Activated CD4-positive, alpha-beta T cell treated with anti-CD3 and anti-CD28 coated beads for 4 hours (primary cell): ENCODE results near the gene SELENOM.
"Not testable (repeated sequence)": the region's sequence is repeated elsewhere in the genome, so short reads cannot be mapped to it uniquely, and the experiment has no call there.

Experiments used
- DNase-seq, 2 donors: peaks; one replicate each; pipeline ENCODE4 v3.0.0-alpha.2; 2020

SELENOM gene

DNA sequence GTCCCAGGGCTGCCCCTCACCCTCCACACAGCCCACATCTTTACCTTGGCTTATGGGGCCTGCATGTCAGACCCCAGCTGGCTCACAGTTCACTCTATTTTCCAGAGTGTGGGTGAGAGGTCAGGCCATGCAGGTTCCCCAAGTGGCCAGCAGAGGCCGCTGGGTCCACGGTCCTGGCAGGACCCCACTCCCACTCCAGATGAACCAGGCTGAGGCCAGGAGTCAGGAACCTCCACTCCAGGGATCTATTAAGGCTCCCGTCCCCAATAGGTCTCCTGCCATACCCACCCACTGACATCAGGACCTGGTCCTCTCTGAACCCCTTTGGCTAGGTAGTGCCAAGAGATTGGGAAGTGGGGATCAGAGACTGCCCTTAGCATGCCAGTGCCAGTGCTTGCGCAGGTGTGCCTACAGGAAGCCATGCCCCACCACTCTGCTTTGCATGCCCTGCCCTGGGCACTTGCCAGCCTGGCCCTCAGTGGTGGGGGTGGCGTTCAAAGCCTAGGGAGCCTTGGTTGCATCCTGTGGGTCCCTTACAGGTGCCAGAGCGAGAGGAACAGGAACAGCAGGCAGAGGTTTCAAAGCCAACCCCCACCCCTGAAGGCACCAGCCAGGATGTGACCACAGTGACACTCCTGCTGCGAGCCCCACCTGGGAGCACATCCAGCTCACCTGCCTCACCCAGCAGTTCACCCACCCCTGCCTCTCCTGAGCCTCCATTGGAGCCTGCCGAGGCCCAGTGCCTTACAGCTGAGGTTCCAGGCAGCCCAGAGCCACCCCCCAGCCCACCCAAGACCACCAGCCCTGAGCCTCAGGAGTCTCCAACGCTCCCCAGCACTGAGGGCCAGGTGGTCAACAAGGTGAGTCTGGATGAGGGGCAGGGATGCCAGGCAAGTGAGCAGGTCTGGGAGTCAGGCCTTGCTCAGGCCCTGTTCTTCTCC lies 17.9 kb downstream of the SELENOM start:
- DNase-seq, result peak in 1 of 2 donors; percentile 29

DNA sequence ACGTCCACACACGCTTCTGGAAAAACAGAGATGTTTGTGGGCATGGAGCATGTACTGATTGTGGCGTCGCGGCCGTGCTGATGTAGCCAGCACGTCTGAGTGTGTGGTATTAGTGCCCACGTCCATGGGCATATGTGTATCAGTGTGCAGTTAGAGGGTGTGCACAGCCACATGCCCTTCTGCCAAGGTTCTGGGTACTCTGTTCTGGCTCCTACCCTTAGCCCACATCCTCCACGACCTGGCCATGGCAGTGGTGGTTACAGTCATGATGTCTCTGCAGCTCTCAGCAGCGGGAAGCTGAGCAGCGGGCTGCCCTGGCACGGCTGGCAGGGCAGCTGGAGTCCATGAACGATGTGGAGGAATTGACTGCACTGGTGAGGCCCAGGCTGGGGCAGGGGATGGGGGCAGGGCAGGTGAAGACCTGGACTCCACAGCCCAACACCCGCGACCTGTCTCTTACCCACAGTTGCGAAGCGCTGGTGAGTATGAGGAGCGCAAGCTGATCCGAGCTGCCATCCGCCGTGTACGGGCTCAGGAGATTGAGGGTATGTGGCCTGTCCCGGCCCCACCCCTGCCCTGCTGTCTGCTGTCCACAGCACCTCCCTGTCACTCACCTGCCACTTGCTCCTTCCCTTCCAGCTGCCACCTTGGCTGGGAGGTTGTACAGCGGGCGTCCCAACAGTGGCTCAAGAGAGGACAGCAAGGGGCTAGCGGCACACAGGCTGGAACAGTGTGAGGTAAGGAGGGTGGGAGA lies 19.0 kb downstream of the SELENOM start:
- no peak for DNase-seq

DNA sequence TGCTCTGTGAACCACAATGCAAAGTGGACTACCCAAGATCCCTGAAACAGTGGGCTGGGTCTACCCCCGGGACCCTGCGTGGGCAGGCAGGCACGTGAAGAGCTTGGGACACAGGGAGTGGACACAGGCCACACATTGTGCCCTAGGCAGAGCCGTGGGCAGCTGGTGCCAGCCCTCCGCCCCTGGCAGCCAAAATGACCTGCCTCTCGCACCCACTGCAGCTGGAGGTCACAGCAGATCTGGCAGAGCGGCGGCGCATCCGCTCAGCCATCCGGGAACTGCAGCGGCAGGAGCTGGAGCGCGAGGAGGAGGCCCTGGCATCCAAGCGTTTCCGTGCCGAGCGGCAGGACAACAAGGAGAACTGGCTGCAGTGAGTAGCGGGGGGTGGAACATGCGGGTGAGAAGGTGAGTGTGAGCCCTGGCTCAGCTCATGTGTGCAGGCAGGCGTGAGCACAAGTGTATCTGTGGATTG lies 19.6 kb downstream of the SELENOM start:
- no peak for DNase-seq

DNA sequence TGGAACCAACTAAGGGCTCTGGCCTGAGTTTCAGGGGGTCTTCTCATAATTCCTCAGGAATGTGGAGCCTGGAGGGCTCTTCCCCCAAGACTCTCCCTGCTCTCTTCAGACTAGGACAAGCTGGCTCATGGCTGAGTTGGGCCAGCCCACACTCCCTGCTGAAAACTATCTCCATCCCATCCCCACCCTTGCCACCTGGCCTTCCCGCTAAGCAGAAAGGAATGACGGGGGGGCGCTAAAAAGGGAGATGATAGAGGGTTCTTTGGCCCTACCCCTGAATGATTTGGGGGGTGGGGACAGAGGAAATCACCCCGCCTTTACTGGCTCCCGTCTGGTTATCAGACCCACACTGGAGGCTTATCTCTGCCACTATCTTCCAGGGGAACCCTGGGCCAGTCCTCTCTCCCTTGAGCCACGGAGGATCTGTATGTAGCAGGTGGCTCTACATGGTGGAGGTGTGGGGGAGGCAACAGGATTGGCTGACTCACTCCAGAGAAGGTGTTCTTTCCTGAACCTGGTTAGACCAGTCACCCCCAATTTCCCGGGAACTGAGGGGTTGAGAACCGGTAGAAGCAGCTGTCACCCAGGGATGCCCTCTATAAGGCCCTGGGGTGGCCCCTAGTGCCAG lies 20.6 kb downstream of the SELENOM start:
- DNase-seq, result no peak

DNA sequence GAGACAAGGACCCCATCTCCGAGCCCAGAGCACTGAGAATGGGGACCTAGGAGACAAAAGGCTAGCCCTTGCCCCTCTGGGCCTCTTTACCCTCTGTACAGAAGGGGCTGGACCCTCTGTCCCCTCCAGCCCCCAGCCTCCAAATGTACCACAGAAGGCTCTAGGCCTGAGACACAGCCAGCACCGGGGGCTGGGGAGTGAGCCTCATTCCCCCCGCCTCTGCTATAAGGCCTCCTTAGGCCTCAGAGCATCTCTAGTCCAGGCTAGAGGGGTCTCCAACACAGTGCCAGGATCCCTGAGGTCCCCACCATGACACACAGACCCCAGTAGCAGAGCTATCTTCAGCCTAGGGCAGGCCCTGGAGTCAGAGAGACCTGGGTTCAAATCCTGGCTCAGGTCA lies 21.4 kb downstream of the SELENOM start:
- no peak for DNase-seq

DNA sequence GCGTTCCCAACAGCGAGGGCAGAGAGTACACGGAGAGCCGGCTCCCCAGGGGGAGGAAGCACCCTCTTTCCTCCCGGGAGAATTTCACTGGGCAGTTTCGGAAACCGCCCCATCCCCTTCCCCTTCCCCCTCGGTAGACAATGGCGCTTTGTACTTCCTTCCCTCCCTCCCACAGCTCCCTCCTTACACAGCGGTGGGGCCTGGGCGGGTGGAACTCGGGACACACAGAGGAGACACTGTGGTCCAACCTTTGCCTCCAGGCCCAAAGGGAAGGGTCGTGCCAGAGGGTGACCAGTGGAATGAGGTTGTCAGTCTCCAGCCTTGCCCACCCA lies 21.9 kb downstream of the SELENOM start:
- DNase-seq, result no peak

DNA sequence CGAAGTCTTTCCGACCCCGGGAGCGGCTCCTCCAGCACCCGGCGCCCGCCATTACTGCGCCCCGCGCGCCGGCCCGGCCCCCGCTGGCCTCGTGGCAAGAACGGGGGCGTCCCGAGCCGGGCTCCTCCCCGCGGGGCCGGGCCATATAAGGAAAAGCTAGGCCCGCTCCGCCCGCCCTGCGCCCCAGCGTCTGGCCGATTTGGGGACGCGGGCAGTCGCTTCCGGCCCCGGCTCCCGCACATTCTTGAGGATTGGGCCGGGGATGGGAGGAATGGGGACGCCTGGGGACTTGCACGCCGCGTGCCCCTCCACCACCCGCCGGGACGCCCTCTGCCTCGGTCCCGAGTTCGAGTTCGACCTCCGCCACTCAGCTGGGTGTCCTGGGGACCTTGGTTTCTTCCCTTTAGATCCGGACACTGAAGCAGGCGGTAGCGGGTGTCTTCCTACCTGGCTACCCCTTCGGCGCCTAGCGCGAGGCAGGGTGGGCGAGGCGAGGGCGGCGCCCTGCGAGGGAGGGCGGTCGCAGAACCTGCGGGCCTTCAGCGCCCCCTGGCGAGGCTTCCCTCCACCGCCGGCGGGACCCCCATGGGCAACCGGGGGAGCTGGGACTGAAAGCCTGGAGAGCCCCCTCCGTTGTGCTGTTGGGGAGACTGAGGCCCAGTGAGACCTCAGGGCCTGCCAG lies 22.4 kb downstream of the SELENOM start:
- peak; percentile 84 to 90 for DNase-seq

DNA sequence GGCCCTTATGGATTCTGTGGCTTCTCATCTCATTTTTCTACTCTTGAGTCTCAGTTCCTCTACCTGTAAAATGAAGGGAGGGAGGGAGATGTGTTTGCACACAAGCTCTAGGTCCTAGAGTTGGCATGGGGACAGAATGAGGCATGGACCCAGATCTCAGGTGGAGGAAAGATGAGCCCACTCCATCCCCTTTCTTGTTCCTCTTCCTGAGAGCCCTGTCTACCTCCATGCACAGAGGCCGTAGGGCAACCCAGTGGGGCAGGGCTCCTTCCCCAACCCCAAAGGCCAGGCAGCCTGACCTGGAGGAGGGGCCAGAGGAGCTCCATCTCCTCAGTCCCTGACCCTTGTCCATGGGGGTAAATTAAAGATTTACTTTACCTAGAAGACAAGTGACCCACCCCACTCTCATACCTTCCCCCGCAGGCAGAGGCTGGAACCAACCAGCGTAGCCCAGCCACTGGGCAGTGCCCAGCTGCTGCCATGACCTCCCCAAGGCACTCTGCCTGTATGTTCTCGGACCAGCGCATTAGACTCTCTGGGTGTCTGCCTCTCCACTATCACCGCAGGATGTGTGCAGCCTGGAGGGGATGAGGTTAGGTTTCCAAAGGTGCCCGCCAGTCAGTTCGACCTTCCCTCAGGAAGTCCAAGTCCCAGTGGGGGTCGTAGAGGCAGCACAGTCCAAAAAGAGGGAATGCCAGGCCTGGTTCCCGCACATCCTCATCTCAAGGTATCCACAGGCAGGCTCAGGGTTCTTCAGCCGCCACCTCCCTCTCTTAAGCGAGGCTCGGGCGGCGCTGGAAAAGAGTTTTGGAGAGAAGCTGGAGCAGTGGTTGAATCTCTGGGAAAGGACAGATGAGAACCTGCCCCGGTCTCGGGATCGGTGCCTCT lies 23.2 kb downstream of the SELENOM start:
- DNase-seq, result peak in 1 of 2 donors; percentile 19

DNA sequence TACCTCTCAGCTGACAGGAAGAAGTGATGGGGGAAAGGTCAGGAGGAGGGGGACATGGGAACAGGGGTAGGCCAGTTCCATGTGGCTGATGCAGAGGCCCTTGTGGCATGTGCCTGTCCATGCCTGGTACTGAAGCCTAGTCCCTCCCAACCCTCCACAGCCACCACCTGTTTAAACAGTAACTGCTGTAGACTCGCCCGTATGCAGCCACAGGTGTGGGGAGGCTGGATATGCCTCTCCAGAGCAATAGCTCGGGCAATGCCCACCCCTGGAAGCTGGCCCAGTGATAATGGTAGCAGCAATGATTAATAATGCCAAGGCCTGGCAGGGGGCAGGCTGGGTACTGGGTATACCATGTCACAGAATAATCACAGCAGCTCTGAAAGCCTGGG lies 24.0 kb downstream of the SELENOM start:
- DNase-seq, result no peak

DNA sequence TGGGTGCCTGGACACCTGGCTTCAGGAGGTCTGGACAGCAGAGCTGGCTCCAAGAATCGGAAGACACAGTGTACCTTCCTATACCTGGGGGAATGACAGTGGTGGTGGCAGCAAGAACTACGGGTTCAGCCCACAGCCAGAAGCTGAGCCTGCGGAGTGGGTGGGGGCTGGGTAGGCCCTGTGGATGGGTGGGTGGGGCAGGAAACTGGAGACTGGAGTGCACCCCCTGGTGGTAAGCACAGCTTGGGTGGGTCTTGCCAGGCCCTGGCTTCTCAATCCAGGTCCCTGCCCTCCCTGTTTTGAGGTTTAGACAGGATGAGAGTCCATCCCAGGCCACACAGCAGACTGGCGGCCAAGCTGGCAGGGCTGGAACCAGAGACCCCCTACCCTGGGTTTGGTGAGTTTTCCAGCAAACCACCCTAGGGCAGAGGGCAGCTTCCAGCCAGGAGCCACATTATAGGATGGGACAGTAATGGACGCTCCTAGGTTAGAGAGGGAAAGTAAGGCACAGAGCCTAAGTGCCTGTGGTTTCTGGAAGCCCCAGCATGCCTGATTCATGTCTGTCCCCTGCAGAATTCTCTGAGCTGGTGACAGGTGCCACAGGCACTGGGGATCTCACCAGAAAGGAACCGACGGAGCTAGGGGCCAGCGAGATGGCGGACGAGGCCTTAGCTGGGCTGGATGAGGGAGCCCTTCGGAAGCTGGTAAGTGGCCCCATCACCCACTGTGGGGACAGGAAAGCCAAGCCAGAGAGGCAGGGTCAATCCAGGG lies 24.6 kb downstream of the SELENOM start:
- DNase-seq, result peak; percentile 59 to 66

DNA sequence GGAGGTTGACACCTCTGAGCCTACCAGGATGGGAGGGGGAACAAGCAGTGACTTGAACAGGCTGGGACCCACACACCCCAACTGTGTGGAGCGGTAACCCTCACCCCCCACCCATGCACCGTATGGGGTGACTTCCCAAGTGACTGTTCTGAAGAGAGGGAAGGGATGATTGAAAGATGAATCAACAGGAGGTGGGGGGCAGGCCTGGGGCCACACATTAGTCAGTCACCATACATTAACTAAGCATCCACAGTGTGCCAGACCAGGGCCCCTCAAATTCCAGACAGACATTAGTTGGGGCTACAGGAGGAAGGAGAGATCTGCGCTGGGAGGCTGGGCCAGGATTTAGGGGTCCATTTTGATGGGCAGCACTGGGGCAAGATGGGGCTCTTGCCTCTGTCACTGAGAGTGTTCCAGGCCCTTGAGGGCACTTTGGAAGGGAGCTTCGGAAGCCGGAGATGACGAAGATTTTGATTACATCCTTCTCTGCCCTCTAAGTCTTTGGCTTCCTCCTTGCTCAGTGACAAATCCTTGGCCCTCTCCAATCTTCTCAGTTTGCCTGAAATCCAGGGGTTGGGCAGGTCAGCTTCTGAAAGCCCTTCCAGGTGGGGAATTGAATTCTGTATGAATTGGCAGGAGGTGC lies 25.3 kb downstream of the SELENOM start:
- DNase-seq, result no peak

DNA sequence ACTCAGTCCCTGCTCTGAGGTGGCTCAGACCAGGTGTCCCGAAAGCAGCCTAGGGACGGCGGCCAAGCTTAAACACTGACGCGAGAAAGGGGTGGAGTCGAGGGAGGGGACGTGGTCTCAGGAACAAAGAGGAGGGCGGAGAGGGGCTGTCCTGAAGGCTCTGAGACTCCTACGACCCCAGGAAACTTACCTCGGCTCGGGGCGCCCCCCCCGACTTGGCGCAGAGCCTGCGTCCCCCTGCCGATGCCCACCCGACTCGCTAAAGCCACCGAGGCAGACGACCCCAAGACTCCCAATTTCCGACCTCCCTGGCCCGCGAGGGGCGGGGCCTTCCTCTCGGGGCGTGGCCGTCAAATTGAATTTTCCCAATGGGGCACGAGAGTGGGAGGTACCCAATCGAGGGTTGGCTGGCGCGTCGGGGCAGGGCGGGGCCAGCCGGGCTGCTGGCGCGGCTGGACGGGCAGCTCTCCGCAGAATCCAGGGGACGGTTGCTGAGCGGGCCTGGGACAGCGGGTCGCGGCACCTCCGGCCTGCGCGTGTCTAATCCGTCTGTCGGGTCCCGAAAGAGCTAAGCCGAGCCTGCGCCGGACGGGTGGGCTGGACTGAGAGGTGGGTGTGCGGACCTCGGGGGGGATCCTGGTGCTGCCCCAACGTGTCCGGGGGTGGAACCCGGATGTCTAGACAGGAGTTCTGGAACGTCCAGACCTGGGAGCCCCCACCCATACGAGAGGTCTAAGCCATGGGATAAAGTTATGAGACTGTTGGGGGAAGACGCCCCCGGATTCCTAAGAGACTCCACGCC lies 26.3 kb downstream of the SELENOM start, which contains the start of gene SMTN:
Gene SMTN, plus strand, starts transcription at position 471 of the 802 bp plus-strand sequence. CDS start 1,941 bp downstream, outside the sequence.
- peak; percentile 83 to 88 for DNase-seq

DNA sequence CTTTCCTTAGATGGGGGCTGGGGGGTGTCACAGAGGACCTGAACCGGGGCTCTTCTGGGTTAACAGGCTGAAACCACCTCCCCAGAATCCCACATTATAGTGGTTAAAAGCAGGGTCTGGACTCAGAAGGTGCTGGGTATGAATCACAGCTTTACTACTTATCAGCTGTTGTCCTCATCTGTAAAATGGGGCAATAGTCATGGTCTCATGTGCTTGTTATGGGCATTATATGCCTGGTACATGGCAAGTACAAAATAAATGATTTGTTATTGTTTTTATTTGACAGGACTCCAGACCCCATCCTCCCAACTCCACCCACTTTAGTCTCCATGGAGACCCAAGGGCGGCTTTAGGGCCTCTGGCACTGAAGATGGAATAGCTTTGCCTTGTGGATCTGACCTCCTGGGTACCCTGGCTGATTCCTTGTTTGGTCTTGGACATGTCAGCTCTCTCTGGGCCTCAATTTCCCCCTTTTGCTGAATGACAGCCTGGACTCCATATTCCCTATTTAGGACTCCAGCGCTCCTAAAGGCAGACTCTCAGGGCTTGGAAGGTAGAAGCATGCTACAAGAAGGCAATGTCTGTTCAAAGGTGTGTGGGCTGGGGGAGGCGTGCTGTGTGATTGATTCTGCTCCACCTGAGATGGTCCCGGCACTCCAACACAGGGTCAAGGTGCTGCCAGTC lies 27.1 kb downstream of the SELENOM start:
- no peak for DNase-seq

DNA sequence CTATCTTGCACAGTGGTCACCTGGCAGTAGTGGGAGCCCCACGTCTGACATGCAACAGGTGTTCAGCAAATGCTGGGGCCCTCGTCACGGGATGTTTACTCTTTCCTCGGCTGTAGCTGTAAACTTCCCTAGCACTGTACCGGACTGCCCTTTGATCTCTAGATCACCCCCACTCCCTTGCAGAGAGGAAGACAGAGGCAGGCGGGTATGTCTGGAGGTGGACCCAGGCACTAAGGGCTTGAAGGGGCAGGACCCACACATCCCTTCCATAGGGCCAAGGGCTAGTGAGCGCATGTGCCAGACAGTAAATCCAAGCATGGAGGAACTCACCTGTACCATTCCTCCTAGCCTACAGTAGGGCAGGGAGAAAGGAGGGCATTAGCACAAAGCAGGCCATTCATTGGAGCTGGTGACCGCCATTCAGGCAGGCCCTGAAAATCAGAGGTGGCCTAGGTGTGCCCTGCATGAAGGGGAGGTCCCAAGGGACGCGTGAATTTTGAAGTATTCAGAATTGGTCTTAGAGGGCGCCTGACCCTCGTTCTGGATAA lies 28.2 kb downstream of the SELENOM start:
- DNase-seq, result no peak

DNA sequence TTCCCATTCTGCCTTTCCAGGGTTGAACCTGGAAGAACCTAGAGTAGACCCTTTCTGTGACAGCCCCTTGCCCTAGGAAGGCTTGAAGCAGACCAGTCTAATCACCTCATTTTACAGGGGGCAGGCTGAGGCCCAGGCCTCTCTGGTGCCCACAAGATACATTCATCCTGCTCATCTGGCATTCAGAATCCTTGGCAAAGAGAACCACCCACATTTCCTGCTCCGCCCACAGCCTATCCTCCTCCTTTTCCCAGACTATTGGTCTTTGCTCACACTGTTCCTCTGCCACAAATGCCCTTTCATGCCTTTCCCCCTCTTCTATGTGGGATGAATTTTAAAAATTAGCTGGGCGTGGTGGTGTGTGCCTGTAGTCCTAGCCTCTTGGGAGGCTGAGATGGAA lies 29.0 kb downstream of the SELENOM start:
- DNase-seq, result not testable (repeated sequence)

DNA sequence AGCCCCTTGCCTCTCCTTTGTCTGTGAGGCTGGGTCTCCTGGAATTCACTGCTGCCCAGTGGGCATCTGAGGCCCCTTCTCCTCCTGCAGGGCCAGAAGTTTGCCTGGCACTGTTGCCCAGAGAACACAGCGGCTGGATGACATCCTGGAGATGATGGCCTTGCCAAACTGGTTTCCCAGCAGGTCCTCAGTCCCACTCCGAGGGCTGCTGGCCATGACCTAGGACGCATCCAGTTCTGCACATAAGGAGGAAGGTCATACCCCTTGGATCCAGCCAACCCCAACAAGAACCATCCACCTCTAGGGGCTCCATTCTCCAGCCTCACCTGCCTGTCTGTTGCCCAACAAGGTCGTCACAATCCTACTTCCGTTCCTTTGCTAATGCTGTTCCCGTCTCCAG lies 29.7 kb downstream of the SELENOM start:
- no peak for DNase-seq

DNA sequence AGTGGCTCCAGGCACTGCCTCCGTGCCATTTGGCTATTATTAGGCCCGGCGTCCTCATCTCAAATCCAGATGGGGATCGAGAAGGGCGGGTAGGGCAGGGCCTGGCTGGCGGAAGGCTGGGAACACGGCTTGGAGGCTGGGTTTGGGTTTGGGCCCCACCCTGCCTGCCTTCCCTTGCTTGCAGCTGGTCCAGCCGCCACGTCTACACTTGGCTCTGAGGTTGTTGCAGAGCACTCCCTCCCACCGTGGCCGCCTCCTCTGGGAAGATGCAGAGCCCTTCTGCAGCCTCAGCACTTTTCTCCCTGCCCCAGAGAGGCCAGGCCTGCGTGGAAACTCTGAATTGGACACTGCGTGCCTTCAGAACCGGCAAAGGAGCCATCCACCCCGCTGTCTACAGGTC lies 31.4 kb downstream of the SELENOM start:
- DNase-seq, result no peak

DNA sequence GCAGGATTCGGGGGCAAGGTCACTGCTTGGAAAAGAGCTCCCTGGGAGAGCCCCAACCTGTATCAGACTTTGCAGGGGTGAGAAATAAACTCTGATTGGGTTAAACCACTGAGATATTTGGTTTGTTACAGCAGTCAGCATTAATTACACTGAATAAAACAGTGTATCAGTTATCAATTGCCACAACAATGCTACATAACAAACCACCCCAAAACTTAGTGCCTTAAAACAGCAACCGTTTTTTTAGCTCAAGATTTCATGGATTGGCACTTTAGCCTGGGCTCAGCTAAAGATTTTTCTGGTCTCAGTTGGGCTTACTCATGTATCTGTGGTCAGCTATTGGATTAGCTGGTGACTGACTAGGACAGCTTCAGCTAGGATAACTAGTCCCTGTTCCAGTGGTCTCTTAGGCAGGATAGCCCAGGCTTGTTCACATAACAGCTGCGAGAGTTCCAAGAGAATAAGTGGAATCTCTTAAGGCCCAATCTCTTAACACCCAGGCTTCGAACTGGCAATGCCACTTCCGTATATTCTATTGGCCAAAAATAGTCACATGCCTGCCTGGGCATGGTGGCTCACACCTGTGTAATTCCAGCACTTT lies 33.7 kb downstream of the SELENOM start:
- not testable (repeated sequence) for DNase-seq
